NB4 (cell line): ENCODE results near the gene GM2A.
A peak's percentile ranks its signal among the peaks of the same experiment; 100 is the strongest.

Experiments
- DNase-seq: peaks from one replicate; pipeline ENCODE4 v3.0.0; 2010; ENCODE audit warnings: low read depth
- H3K4me3 ChIP-seq: one replicate; pipeline ENCODE4 v1.5.1; 2011; ENCODE audit warnings: mild to moderate bottlenecking, low read depth, low read length, moderate library complexity
- CTCF ChIP-seq: IDR thresholded peaks from one replicate; pipeline ENCODE4 v1.5.1; 2012; ENCODE audit warnings: low read depth, low read length
- MYC ChIP-seq: IDR thresholded peaks from 2 replicates; pipeline ENCODE4 v1.6.1; 2011; ENCODE audit warnings: low read depth, low read length
- POLR2A ChIP-seq: IDR thresholded peaks from 2 replicates; pipeline ENCODE4 v1.6.1; 2011; ENCODE audit warnings: mild to moderate bottlenecking; ENCODE audit not compliant: insufficient read length; ENCODE audit errors: extremely low read depth
- TF ChIP-seq, protein P1 (sequence below): IDR thresholded peaks from 2 replicates; pipeline ENCODE4 v1.6.1; 2011; ENCODE audit warnings: low read depth, low read length

GM2A gene

GRCh38 chr5:151283120-151283825 lies 30.3 kb downstream of the GM2A start:
- no peak overlapping the region for H3K4me3 ChIP-seq
- no peak for TF ChIP-seq MYC
- TF ChIP-seq, protein P1, sequence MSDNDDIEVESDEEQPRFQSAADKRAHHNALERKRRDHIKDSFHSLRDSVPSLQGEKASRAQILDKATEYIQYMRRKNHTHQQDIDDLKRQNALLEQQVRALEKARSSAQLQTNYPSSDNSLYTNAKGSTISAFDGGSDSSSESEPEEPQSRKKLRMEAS = no peak
- DNase-seq = no peak

DNA sequence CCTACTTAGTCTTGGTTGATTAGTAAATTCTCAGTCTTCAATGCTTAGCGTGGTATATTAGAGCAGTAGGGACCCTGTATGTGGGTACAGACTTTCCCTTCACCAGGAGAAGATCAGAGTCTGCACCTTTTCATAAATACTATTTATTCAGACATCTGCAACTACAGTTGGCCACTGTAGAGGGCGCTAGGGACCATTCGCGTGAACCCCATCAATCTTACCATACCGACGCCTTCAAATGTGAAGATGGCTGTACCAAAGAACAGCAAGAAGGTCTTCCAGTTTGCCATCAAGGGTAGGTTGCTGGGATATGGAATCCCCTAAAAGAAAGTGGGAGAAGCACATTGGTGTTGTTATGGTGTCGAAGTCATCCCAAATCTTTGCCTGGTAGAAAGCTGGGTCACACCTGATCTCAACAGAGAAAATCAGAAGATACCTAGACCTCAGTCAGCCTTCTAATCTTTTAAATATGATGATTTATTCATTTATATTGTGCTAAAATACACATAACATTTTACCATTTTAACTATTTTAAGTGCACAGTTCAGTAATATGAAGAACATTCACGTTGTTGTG lies 31.5 kb downstream of the GM2A start:
- TF ChIP-seq, protein P1 = no peak
- no peak for TF ChIP-seq POLR2A
- TF ChIP-seq CTCF = peak; percentile 75
- no peak for TF ChIP-seq MYC
- DNase-seq = peak; percentile 56
- no peak overlapping the region for H3K4me3 ChIP-seq

- TF ChIP-seq, protein P1 = no peak
- no peak for TF ChIP-seq CTCF
- no peak for TF ChIP-seq POLR2A
- no peak for TF ChIP-seq MYC
- H3K4me3 ChIP-seq = no peak overlapping the region
- DNase-seq = no peak
Measured at GRCh38 chr5:151285683-151286082, 32.7 kb downstream of the GM2A start.

DNA sequence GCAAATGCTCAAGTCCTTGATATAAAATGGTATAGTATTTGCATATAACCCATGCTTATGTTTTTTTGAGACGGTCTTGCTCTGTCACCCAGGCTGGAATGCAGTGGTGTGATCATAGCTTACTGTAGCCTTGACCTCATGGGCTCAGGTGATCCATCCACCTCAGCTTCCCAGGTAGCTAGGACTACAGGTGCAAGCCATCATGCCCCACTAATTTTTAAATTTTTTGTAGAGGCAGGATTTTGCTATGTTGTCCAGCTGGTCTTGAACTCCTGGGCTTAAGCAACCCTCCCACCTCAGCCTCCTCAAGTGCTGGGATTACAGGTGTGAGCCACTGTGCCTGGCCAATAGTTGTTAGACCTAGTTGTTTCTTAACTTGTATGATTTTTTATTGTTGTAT lies 33.3 kb downstream of the GM2A start:
- no peak overlapping the region for H3K4me3 ChIP-seq
- no peak for DNase-seq
- TF ChIP-seq, protein P1 = no peak
- no peak for TF ChIP-seq POLR2A
- TF ChIP-seq MYC = no peak
- no peak for TF ChIP-seq CTCF

DNA sequence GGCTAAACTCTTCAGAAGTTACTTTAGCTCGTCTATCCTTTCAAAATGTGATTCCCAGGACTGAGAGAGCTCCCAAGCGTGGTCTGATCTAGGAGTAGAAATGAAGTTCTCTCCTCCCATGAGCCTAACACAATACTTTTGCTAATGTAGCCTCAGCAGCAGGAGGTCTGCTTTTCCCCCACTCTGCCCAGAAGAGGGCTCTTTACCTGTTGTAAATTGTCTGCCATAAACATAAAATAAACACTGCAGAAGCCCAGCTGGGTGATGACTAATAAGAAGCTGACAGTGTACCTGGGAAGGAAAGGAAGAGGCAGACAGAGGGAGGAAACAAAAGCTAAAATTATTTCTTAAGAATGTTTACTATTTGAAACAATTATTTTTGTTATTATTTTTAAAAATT lies 35.2 kb downstream of the GM2A start:
- no peak overlapping the region for H3K4me3 ChIP-seq
- peak; percentile 21 for DNase-seq
- TF ChIP-seq, protein P1 = no peak
- TF ChIP-seq CTCF (no peak), POLR2A (no peak), MYC (no peak)

GRCh38 chr5:151293624-151294023 lies 40.6 kb downstream of the GM2A start:
- no peak for DNase-seq
- H3K4me3 ChIP-seq = no peak overlapping the region
- TF ChIP-seq CTCF (no peak), MYC (no peak), POLR2A (no peak)
- TF ChIP-seq, protein P1 = no peak
